Right hindlimb (tissue), 1 donor: Measurements from ENCODE around the gene CD3G.
A peak's percentile ranks its signal among the peaks of the same experiment; 100 is the strongest.
"Not testable (repeated sequence)": the region's sequence is repeated elsewhere in the genome, so short reads cannot be mapped to it uniquely, and the experiment has no call there.

Experiments
- DNase-seq: peaks from one replicate; pipeline ENCODE4 v3.0.0-alpha.2; 2018

Gene CD3G

DNA sequence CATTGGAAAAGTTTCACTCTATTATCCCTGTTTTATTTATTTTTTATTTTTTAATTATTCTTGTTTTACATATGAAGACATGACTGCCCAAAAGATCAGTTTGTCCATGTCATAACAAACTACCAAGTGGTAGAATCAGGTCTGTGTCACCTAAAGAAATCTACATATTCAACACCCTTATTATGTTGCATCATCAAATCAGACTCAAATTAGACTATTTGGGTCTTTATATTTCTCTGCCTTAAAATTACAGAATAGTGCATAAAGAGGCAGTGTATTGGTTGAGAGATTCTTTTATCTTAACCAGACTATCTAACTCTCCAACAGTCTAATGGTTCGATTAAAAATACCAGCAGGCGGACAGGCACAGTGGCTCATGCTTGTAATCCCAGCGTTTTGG, 38.8 kb downstream of the CD3G start:
- no peak for DNase-seq

DNA sequence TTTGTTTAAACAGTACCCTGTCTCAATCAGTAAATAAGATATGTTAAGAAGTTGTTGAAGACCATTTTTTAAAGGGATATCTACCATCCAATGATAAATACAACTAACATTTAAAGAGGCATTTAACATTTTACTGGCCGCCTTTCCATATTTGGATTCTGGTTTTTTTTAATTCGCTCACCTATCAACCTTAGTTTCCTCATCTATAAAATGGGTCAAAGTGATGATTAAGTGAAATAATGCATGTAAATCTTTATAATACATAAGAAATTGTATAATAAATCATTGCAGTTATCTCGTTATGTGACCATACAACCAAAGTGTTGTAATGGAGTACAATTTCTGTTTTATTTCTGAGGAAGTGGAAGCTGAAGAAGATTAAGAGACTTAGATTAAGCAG, 39.5 kb downstream of the CD3G start:
- no peak for DNase-seq

DNA sequence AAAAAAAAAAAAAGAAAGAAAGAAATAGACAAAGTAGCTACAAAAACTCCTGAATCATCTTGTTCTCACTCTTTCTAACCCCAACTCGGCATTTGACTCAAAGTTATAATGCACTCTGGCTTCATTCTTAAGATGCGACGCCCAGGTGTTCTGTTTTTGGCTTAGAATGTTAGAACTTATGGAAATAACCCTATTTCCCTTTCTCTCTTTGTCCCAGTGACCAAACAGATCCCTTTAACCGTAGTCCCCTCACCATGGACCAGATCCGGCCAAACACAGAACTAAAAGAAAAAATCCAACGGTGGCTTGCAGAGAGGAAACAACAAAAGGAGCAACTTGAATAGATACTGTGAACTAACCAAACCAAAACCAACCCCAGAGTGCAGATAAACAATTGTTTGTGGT, 52.0 kb downstream of the CD3G start:
- no peak for DNase-seq

DNA sequence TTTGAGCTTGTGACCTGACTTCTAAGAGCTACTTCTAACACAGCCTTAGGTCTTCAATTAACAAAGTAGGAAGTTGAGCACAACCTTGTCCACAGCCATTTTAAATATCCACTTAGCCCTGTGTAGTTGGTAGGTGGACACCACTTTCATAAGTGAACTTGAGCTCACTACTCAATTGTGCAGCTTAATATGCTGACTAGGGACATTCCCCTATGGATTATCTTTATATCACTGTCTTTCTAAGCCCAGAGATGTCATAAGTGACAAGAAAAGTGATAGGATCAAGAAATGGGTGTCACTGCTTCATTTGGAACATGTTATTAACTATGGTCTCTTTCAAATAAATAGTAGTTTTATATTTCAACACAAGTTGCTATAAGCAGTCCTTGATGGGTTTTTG, 53.3 kb downstream of the CD3G start:
- DNase-seq, result no peak

DNA sequence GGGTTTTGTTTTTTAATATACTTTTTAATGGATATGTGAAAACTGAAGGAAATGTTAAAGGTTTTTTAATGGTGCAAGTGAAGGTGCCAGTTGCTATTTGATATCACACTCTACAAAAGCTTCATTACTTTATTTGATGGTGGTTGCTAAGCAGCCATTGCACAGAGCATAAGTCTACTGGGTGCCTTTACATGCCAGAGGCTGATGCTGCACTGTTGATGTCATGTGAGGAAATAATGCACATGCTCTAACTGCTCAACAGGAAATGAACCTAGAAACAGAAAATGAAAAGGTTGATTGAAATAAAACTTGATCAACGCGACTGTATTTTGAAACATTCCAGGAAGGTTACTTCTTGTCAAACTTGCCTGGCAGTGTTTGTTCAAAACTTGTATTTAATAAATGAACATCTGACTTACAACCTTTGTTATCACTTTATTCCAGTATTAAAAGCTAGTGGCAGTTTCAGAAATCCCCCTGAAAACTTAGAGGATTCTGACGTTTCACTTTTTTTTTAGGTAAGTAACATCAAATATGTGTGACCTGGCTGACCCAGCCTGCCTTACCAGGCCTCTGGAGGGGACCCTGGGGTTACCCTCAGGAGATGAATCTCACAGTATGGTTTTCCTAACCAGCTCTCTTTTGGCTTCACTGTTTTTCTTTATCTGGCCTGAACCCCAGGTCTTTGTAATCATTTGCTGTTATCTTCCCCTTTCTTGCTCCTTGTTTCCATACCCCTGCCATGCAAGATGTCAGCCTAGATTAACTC, 54.8 kb downstream of the CD3G start:
- DNase-seq, result no peak

DNA sequence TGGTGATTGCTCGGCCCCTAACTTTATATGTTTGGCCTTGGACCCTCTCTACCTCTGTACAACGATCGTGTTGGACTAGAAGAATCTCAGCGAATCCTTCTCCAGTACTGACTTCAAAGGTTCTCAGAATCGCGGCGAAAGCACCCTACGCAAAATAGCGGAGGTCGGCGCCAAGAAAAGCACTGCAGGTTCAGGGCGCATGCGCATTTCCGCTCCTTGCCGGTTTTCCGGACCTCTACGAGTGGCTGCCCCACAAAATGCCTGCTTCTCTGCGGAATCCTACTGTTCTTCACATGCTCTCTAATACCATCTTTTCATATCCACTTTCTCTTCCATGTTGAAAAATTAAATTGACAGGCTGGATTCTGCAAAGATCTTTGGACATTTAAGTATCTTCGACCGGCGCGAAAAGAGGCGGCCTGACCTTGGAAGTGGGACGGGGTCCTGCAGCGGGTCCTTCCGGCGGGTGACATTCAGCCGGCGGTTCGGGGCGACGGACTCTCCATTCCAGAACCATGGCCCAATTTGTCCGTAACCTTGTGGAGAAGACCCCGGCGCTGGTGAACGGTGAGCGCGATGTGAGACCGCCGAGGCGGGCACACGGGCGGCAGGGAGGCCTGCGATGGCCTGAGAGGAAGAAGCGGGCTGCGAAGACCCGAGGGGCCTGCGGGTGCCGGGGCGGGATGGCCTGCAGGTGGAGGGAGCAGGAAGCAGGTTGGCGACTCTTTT, 57.2 kb downstream of the CD3G start, which contains the start of gene ATP5MG:
TSS of gene ATP5MG (plus strand) at position 456 of the 729 bp plus-strand sequence. CDS start at position 516, 60 bp downstream.
- DNase-seq, result peak; percentile 93

DNA sequence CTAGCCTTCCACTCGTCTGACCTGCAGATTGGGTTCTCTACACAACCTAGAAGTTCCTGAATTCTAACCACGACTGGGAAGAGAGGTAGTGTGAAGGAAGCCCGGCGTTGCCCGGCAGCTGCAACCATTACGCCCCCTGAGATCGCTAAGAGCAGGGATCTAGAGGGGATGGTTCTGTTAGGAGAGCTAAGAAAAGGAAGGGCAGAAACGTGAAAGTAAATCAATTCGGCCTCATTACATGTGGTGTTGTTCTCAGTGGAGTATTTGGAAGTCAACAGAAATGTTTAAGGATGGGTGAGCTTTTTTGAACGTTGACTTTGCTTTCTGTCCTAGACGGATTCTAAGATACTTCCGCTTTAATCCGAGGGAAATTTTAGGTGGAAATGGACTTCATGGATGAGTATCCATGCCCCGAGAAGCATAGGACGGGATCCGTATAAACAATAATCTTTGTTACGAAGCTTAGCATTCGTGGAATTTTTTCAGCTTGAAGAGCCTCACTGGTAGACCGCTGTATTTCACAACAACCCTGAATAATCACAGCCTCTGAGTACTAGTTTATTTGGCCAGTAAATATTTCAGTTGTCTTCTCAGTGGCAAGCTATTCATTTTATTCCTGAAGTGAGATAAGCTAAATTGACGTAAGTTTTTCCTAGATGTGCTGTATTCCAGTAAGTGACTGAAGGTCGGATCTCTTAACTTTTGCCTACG, 57.9 kb downstream of the CD3G start:
- no peak for DNase-seq

DNA sequence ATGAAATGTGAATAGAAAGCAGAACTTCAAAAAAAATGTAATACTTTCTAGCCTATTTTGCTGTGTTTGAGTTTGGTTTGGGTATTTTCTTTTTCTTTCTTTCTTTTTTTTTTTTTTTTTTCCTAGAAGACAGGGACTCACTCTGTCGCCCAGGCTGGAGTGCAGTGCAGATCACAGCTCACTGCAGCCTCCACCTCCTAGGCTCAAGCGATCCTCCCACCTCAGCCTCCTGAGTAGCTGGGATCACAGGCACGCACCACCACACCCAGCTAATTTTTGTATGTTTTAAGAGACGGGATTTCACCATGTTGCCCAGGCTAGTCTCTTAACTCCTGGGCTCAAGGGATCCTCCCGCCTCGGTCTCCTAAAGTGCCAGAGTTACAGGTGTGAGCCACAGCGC, 58.5 kb downstream of the CD3G start:
- DNase-seq, result not testable (repeated sequence)
